ENCODE results near the gene SUOX. TPM values are rescaled to one million over a fixed set of nuclear protein-coding genes. Genes with fewer than 3 reads are reported as not detected.
A peak's percentile ranks its signal among the peaks of the same experiment; 100 is the strongest.
"Not testable (repeated sequence)": the region's sequence is repeated elsewhere in the genome, so short reads cannot be mapped to it uniquely, and the experiment has no call there.

The SUOX gene
- total and polyA plus RNA-seq, 2 of the 4 experiments (the other 2 are of a cell fraction) = 17.8 to 19.4 TPM

GRCh38 chr12:55981882-55982281 lies 15.2 kb upstream of the SUOX start:
- H4K5ac ChIP-seq (ENCODE audit: low read depth, low read length); H3K9me3 ChIP-seq (ENCODE audit: control insufficient read depth, insufficient read depth, low read length); H3K9ac ChIP-seq (ENCODE audit: low read depth, low read length); H2BK20ac ChIP-seq (ENCODE audit: low read depth, low read length); H3K4me3 ChIP-seq (ENCODE audit: insufficient read depth, low read depth, low read length); H2AK9ac ChIP-seq (replicated peaks; ENCODE audit: low read depth, low read length, poor library complexity); H3K27me3 ChIP-seq (ENCODE audit: control insufficient read depth, insufficient read depth, low read length); H3K4me2 ChIP-seq (ENCODE audit: low read depth, low read length); H4K8ac ChIP-seq (ENCODE audit: low read depth in 2 of 2, low read length in 2 of 2); H2BK120ac ChIP-seq (ENCODE audit: low read depth, low read length); H3K56ac ChIP-seq (ENCODE audit: extremely low read depth, insufficient read depth, low read length); H3K9me1 ChIP-seq (ENCODE audit: insufficient read depth, low read length); H4K91ac ChIP-seq (ENCODE audit: insufficient read depth, low read depth, low read length); in situ Hi-C loops (cut with MboI; ENCODE audit: low sequenced_read_pairs); H2BK5ac ChIP-seq (ENCODE audit: low read depth, low read length, poor library complexity, severe bottlenecking); H2BK15ac ChIP-seq (ENCODE audit: low read depth, low read length); H3K4ac ChIP-seq (ENCODE audit: low read depth, low read length); H3K4me1 ChIP-seq (ENCODE audit: control insufficient read depth, insufficient read depth, low read length); H3K18ac ChIP-seq (ENCODE audit: low read depth, low read length); H2AK5ac ChIP-seq (ENCODE audit: low read depth, low read length); dilution Hi-C loops (cut with HindIII; ENCODE audit: low sequenced_read_pairs, unreplicated experiment); H3K14ac ChIP-seq (replicated peaks; ENCODE audit: low read depth, low read length); H2AFZ ChIP-seq (replicated peaks; ENCODE audit: low read length, poor library complexity); BruUV-seq (replicated peaks); H3K27ac ChIP-seq (ENCODE audit: insufficient read depth, low read length); H3K23ac ChIP-seq (ENCODE audit: low read depth, low read length); intact Hi-C loops (cut with micrococcal nuclease): not testable (repeated sequence)
- H3K79me1 ChIP-seq (ENCODE audit: low read depth in 1 of 2, low read length in 2 of 2) = peaks cover 25 to 64% of the 10 kb centered on the region in 2 experiments
- no CpG with 5 or more reads among the region's 5 CpGs for WGBS, 2 experiments (ENCODE audit: extremely low coverage in 2 of 2, insufficient read length in 1 of 2)
- 0 out of 2 replicates have a peak, but pooled peaks have one; percentile 35 for TF ChIP-seq FOS (IDR thresholded peaks at IDR 0.05; ENCODE audit: low read depth, low read length)
- ChIA-PET POLR2A (ENCODE audit: unreplicated experiment) (interaction anchor here (0.8 kb wide), 1 partner anchor 8 kb away, joined by 4 read pairs; the partner anchor contains the start of gene RAB5B), CTCF (interaction anchor here (0.6 to 1.5 kb wide), 6 partner anchors 14 to 243 kb away, joined by 3 to 5 read pairs (median 3); partner anchors contain the start of gene MMP19)
- ATAC-seq (ENCODE audit: low read depth) (peak; percentile 54; the same call in 1 of the 2 replicates), DNase-seq (peak; percentile 28)
- peaks cover 27% of the 10 kb centered on the region; the same call in 1 of the 2 replicates for H4K20me1 ChIP-seq (ENCODE audit: insufficient read depth, low read length)
- peaks cover 38% of the 10 kb centered on the region for H3K36me3 ChIP-seq (ENCODE audit: control insufficient read depth, insufficient read depth, low read length)

Measured in IMR-90 (cell line).